Aorta (tissue), 5 donors: Measurements from ENCODE around the gene CCDC174. TPM values are rescaled to one million over a fixed set of nuclear protein-coding genes. Genes with fewer than 3 reads are reported as not detected.
A peak's percentile ranks its signal among the peaks of the same experiment; 100 is the strongest.

ENCODE experiments used
- ATAC-seq: fragments of 200-7000 bp; cut with Tn5 transposase; one replicate; pipeline ENCODE4 v1.9.1; 2022; ENCODE audit warnings: moderate library complexity; ENCODE audit not compliant: low FRiP score
- DNase-seq, 2 donors: peaks; one replicate each; pipeline ENCODE4 v3.0.0-alpha.2; 2020
- H3K27ac ChIP-seq, 2 donors: one replicate each; pipeline ENCODE4 v1.5.1; 2013; ENCODE audit warnings: low read length in 2 of 2, mild to moderate bottlenecking in 2 of 2, moderate library complexity in 2 of 2, control low read depth in 1 of 2, inconsistent platforms in 1 of 2, low read depth in 1 of 2
- H3K27me3 ChIP-seq, 2 donors: one replicate each; pipeline ENCODE4 v1.6.1; 2013; ENCODE audit warnings: control low read depth in 1 of 2, low read length in 1 of 2, mild to moderate bottlenecking in 1 of 2, moderate library complexity in 1 of 2; ENCODE audit not compliant: insufficient read depth in 2 of 2, control insufficient read depth in 1 of 2
- H3K36me3 ChIP-seq, 2 donors: one replicate each; pipeline ENCODE4 v1.6.1; 2013; ENCODE audit warnings: control low read depth in 1 of 2, low read length in 1 of 2, mild to moderate bottlenecking in 1 of 2; ENCODE audit not compliant: insufficient read depth in 2 of 2, control insufficient read depth in 1 of 2
- H3K4me1 ChIP-seq, 2 donors: one replicate each; pipeline ENCODE4 v1.6.1; 2013; ENCODE audit warnings: low read length in 2 of 2, control low read depth in 1 of 2, mild to moderate bottlenecking in 1 of 2, moderate library complexity in 1 of 2; ENCODE audit not compliant: insufficient read depth in 2 of 2, control insufficient read depth in 1 of 2
- H3K4me3 ChIP-seq, 2 donors: one replicate each; pipeline ENCODE4 v1.5.1; 2013; ENCODE audit warnings: low read length in 2 of 2, control low read depth in 1 of 2, mild to moderate bottlenecking in 1 of 2
- H3K9me3 ChIP-seq: one replicate; pipeline ENCODE4 v1.6.1; 2013; ENCODE audit warnings: mild to moderate bottlenecking, low read length; ENCODE audit not compliant: control insufficient read depth
- WGBS, 2 donors: extraction: QIAGEN DNeasy Blood & Tissue Kit; methylation state at CpG; one replicate each; pipeline ENCODE4 v1.1.7; 2013; 5-methylcytosine and 5-hydroxymethylcytosine counted together
- intact Hi-C, 2 donors: fragments of 100-400 bp; cut with DNase I; formaldehyde crosslinking; loops; one replicate each; pipeline versions ENCODE4 v1.14.2 to v1.15.0; 2022
- polyA plus RNA-seq, 2 donors: library from polyadenylated mRNA; stranded (reverse); fragments of 200-250 nt; gene quantifications; one replicate each; pipeline ENCODE4 v1.2.3, GENCODE V29; 2013
- total RNA-seq, 2 donors: library from RNA; stranded (reverse); fragmentation: NEBNext Ultra II Directional; extraction: Animal tissue kit (Norgen Biotek cat#: 25700); gene quantifications; one replicate each; pipeline ENCODE4 v1.2.1, GENCODE V29; 2021
- donor health status: healthy with polysubstance abuse.
- donor health status: Bipolar disorder and iron deficiency.
- donor health status: DM: no; HTN: no; CAD: no.
- donor health status: DM: no; HTN: no; CAD: no.
- donor health status: DM: yes; HTN: yes; CAD: no.

The CCDC174 gene
- total and polyA plus RNA-seq, 4 donors = 19.3 to 30.1 (median 23.3) TPM

DNA sequence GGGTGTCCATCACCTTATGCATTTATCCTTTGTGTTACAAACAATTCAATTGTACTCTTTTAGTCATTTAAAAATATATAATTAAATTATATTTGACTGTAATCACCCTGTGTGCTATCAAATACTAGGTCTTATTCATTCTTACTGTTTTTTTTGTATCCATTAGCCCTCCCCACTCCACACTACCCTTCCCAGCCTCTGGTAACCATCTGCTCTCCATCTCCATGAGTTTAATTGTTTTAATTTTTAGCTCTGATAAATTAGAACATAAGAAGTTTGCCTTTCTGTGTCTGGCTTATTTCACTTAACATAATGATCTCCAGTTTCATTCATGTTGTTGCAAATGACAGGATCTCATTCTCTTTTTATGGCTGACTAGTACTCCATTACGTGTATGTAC, 40.2 kb downstream of the CCDC174 start:
- DNase-seq (no peak), ATAC-seq (no peak)
- H3K27me3 ChIP-seq = no peaks in the 10 kb centered on the region
- no peak overlapping the region for H3K27ac ChIP-seq
- 92 to 95% methylated on average over 1 of the region's 1 CpG for WGBS, 2 donors
- no peaks in the 10 kb centered on the region for H3K9me3 ChIP-seq
- no peaks in the 10 kb centered on the region for H3K4me1 ChIP-seq
- H3K36me3 ChIP-seq = peaks cover 0 to 3% of the 10 kb centered on the region in 2 donors
- intact Hi-C loops = no loop called here
- H3K4me3 ChIP-seq = no peak overlapping the region

DNA sequence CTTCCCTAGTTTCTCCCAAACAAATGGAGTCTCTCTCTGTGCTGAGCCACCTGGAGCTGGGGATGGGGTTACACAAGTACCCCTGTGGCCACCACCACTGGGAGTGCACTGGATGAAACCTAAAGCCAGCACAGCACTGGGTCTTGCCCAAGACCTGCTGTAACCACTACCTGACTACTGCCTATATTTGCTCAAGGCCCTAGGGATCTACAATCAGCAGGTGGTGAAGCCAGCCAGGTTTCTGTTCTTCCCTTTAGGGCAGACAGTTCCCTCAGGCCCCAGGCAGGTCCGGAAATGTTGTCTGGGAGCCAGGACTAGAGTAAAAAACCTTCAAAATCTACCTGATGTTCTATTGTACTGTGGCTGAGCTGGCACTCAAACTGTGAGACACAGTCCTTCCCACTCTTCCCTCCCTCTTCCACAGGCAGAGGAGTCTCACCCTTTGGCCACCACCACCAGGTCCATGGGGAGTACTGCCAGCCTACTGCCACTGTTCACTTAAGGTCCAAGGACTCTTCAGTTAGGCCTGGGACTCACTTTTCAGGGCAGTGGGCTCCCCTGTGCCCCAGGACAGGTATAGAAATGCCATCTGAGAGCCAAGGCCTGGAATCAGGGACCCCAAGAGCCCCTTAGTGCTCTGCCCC, 47.2 kb downstream of the CCDC174 start:
- Histone ChIP-seq H3K27ac (no peak overlapping the region), H3K4me1 (no peaks in the 10 kb centered on the region), H3K36me3 (no peaks in the 10 kb centered on the region), H3K9me3 (no peaks in the 10 kb centered on the region), H3K4me3 (no peak overlapping the region), H3K27me3 (no peaks in the 10 kb centered on the region)
- 90 to 100% methylated on average over 1 of the region's 1 CpG for WGBS, 2 donors
- DNase-seq (no peak), ATAC-seq (no peak)
- intact Hi-C loops = no loop called here

DNA sequence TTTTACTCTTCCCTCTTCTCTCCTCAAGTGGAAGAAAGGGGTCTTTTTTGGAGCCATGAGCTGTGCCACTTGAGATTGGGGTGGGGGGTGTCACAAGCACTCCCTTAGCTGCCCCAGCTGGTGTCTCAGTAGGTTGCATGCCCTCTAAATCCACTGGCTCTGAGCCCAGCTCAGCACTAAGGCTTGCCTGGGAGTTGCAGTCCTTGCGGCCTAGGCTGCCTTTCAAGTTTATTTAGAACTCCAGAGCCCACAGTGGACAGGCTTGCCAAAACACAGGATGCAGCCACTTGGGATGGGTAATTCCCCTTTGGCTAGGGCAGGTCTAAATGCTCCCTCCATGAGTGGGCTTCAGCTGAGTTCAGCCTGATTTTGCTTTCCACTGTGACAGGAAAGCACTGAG, 48.1 kb downstream of the CCDC174 start:
- 68 to 87% methylated on average over 1 of the region's 1 CpG for WGBS, 2 donors
- no peak overlapping the region for H3K27ac ChIP-seq
- no peak for DNase-seq
- ATAC-seq = no peak
- no peaks in the 10 kb centered on the region for H3K4me1 ChIP-seq
- no peaks in the 10 kb centered on the region for H3K27me3 ChIP-seq
- no peaks in the 10 kb centered on the region for H3K9me3 ChIP-seq
- H3K36me3 ChIP-seq = no peaks in the 10 kb centered on the region
- intact Hi-C loops = no loop called here
- no peak overlapping the region for H3K4me3 ChIP-seq

DNA sequence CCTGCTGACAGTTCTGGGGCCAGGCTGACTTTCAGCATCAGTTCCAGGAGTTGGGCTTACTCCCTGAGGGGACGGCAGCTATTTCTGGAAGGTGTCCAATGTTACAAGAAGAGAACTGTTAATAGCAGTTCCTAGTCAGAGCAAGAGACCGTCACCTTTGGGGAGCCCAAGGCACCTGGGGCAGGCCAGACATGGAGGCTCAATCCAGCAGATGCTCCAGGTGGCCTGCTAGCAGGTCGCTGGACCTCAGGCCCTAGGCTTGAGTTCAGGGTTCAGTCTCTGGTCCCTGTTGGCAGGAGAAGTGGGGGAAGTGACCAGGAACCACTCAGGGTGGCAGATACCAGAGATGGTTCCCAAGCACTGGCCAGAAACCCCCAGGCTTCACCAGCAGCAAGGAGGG, 49.3 kb downstream of the CCDC174 start:
- H3K36me3 ChIP-seq = no peaks in the 10 kb centered on the region
- ATAC-seq = no peak
- no peak overlapping the region for H3K27ac ChIP-seq
- H3K27me3 ChIP-seq = no peaks in the 10 kb centered on the region
- no peak for DNase-seq
- H3K4me1 ChIP-seq = no peaks in the 10 kb centered on the region
- H3K4me3 ChIP-seq = no peak overlapping the region
- intact Hi-C loops = no loop called here
- no peaks in the 10 kb centered on the region for H3K9me3 ChIP-seq
- 53% methylated on average over 3 of the region's 3 CpGs for WGBS, 2 donors

DNA sequence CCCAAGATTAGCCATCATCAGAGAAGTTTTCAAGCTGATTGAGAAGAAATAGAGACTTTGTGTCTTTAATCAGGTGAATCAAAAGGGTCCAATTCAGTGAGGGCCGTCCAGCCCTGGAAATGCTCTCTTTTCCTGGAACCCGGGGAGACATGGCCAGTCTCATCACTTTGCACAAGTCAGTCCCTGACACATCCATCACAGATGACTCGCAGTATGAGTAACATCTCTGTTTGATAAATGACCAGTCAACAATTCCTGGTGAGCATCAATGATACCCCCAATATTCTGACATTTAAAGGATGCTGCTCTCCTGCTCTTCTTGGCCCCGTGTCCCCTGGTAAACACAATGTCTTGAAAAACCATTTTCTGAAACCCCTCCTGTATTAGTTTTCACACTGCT, 50.1 kb downstream of the CCDC174 start:
- Histone ChIP-seq H3K4me1 (no peaks in the 10 kb centered on the region), H3K9me3 (no peaks in the 10 kb centered on the region), H3K27me3 (no peaks in the 10 kb centered on the region), H3K4me3 (no peak overlapping the region), H3K27ac (no peak overlapping the region), H3K36me3 (no peaks in the 10 kb centered on the region)
- DNase-seq = no peak
- intact Hi-C loops = no loop called here
- ATAC-seq = no peak
- WGBS, 2 donors = 92 to 96% methylated on average over 4 of the region's 4 CpGs

DNA sequence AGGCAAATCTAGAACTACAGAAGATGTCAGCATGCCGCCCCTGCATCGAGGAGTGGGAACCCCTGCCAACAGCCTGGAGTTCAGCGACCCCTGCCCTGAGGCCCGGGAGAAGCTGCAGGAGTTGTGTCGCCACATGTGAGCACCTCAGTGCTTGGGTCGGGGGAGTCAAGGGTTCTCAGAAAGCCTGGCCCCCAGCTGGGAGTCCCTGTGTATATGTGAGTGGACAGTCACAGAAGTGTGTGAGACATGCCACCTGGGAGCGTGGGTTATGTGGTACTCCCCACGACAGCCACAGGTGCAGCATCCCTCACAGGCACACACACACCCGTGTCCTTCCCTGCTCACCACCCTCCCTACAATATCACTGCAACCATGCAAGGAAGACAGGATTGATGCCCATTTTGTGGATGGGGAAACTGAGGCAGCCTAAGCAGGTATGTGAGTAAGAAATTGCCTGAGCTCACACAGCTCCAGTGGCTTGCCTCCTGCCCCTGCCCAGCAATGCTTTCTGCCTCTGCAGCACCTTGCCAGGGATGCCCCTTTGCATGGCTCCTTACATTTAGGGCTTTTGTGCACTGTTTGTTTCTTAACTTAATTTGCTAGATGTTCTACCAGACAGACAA, 51.7 kb downstream of the CCDC174 start:
- 90% methylated on average over 9 of the region's 9 CpGs for WGBS, 2 donors
- intact Hi-C loops = no loop called here
- peak; percentile 44 for ATAC-seq
- H3K36me3 ChIP-seq = no peaks in the 10 kb centered on the region
- no peaks in the 10 kb centered on the region for H3K4me1 ChIP-seq
- no peaks in the 10 kb centered on the region for H3K9me3 ChIP-seq
- no peak overlapping the region for H3K4me3 ChIP-seq
- no peak for DNase-seq
- no peak overlapping the region for H3K27ac ChIP-seq
- H3K27me3 ChIP-seq = no peaks in the 10 kb centered on the region

DNA sequence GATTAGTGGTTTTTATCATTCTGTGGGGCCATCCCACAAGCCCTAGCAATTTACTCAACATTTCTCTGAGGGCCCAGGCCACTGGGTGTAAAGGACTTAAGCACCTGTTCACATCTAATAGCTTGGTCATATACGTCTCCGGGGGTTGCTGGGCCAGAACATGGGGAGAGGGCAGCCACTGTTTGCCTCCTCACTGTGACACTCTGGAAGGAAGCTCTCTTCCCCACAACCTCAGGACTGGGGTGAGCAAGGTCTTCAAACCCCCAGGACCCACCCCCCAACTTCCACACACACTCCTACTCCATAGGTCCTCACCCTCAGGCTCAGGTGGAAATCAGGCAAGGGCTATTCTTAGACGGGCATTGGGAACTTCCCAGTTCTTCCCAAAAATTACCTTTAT, 52.2 kb downstream of the CCDC174 start:
- Histone ChIP-seq H3K36me3 (no peaks in the 10 kb centered on the region), H3K27ac (no peak overlapping the region), H3K4me1 (no peaks in the 10 kb centered on the region), H3K9me3 (no peaks in the 10 kb centered on the region), H3K4me3 (no peak overlapping the region), H3K27me3 (no peaks in the 10 kb centered on the region)
- WGBS, 2 donors = 92 to 96% methylated on average over 3 of the region's 3 CpGs
- ATAC-seq (no peak), DNase-seq (no peak)
- intact Hi-C loops = no loop called here

DNA sequence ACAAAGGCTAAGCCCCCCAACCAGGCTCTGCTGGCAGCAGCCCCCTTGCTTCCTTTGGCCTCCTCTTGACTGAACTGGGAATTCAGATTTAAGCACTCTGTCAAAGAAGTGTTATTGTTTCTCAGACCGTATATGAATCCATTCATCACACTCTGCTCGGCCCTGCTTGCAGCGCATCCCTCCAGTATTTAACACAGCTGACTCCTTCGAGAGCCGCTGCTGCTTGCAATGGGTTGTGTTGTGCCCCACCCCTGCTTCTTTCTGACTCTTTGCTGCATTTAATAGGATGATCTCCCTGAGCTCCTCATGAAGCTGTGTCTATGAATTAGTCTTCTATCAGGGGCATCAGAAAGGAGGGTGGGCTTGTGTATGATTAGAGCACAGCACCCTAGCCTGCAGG, 54.5 kb downstream of the CCDC174 start:
- H3K27ac ChIP-seq = no peak overlapping the region
- 57 to 65% methylated on average over 5 of the region's 5 CpGs for WGBS, 2 donors
- H3K36me3 ChIP-seq = no peaks in the 10 kb centered on the region
- H3K9me3 ChIP-seq = no peaks in the 10 kb centered on the region
- DNase-seq = no peak
- no peak overlapping the region for H3K4me3 ChIP-seq
- no peaks in the 10 kb centered on the region for H3K4me1 ChIP-seq
- ATAC-seq = no peak
- H3K27me3 ChIP-seq = no peaks in the 10 kb centered on the region
- intact Hi-C loops = no loop called here

DNA sequence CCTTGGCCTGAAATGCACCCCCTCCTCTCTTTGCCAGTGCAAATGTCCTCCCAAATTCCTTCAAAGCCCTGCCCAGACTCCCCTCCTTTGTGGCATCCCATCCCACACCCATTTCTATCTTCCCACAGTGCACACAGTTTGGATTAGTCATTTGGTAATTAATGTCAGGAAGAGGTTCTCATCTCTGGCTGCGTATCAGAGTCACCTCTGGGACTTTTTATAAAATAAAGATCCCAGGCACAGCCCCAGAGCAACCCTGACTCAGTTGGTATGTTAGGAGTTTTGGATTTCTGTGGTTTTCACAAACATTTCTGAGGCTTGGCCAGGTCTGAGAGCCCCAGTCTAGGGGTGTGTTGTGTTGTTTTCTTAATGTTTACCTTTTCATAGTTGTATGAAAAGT, 65.0 kb downstream of the CCDC174 start:
- DNase-seq (no peak), ATAC-seq (no peak)
- Histone ChIP-seq H3K36me3 (no peaks in the 10 kb centered on the region), H3K4me1 (no peaks in the 10 kb centered on the region), H3K9me3 (peaks cover 6% of the 10 kb centered on the region), H3K27ac (no peak overlapping the region), H3K27me3 (no peaks in the 10 kb centered on the region), H3K4me3 (no peak overlapping the region)
- intact Hi-C loops = no loop called here
- WGBS, 2 donors = 69 to 74% methylated on average over 1 of the region's 1 CpG
